ENCODE data around the gene EIF3J.
"Not testable (repeated sequence)": the region's sequence is repeated elsewhere in the genome, so short reads cannot be mapped to it uniquely, and the experiment has no call there.

EIF3J gene

GRCh38 chr15:44536962-44537734 lies at the start of gene EIF3J:
Gene EIF3J (plus strand): TSS chr15:44537147. CDS start chr15:44537195, 48 bp downstream.
- peak; percentile 97 for DNase-seq

GRCh38 chr15:44489464-44489863 lies 47.5 kb upstream of the EIF3J start:
- no peak for DNase-seq

GRCh38 chr15:44490622-44491021 lies 46.3 kb upstream of the EIF3J start:
- DNase-seq = no peak

GRCh38 chr15:44492040-44492439 lies 44.9 kb upstream of the EIF3J start:
- DNase-seq = no peak

DNA sequence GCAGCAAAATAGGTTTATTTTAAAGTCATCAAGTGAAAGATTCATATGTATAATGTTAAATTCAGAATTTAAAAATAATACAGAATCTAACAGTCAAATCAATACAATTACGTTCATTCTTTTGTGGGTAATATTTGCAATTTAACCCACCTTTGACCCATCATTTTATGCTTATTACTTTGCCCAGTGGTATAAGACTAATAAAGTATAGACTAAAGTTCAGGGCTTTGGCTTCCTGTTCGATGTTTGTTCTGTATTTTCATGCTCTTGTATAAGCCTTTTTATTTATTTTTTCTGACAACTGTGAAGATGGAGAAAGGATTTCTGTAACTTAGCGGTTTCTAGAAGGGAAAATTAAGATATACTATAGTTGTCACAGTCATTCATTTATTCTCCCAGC lies 44.3 kb upstream of the EIF3J start:
- no peak for DNase-seq

GRCh38 chr15:44495562-44495961 lies 41.4 kb upstream of the EIF3J start:
- no peak for DNase-seq

- no peak for DNase-seq
Measured at GRCh38 chr15:44500555-44500954, 36.4 kb upstream of the EIF3J start.

DNA sequence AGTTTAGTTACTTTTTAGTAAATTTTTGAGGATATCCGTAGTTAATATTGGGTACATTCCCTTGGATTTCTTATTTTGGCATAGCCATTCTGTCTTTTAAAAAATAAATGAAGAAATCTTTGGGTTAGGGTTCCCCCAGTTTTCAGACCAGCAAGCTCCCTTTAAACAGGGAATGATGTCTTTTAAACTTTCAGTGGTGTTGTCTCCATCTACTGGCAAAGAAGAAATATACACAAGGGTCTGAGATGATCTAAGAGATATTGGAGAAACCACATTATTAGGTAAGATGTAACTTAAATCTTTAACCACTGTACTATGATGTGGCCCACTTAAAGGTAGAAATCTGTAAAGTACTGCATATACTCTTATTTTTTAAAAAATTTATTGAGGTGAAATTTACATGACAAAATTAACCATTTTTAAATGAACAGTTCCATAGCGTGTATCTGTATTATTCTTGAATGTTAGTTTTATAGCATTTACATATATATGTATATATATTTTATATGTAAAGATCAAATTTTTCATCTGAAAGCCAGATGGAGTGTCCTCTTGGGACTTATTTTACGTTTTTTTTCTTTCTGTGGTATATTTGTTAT lies 35.1 kb upstream of the EIF3J start:
- peak; percentile 44 for DNase-seq

DNA sequence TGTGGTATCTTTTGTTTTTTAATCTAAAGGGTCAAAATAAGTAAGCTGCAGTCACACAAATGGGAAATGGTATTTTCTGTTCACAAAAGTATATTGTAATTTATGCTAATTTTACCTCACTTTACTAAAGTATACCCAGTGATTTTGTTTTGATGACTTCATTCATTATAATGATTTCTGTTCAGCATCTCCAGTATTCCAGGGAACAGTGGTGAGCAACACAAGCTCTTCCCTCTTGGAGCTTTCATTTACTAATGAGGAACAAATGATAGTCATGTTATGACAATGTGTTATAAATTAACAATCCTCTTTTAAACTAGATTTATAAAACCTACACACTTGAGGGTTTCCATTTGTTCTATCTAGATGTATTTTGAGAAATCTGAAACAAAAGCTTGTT lies 20.5 kb upstream of the EIF3J start:
- DNase-seq = no peak

DNA sequence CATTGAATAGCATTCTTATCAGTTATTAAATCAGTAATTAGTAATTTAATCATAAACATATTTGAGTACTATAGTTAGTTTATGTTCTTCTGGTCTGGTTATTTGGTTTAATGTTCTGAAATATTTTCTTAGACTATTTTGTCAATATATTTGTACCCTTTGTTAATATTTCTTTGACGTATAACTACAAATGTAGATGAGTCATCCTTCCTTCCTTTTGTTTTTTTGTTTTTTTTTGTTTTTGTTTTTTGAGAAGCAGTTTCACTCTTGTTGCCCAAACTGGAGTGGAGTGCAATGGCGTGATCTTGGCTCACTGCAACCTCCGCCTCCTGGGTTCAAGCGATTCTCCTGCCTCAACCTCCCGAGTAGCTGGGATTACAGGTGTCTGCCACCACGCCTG lies 17.4 kb upstream of the EIF3J start:
- no peak for DNase-seq

DNA sequence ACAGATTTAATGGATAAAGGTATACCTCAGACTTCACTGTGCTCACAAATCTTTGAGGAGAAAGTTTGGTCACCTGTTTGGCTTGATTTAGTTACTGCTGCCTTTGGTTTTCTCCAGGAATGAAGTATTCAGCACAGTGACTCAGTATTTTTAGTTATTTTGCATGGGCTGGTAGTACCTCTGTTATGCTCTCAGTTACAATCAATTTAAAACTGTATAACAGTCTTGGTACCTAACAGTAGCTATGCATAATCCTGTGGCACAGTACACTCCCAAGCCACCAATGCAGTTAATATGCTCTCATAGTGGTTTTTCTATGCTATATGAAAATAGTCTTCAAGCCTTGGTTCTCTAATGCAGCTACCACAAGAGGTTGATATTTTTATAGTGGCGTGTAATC lies 11.9 kb upstream of the EIF3J start:
- DNase-seq = no peak

- DNase-seq = no peak
Measured at GRCh38 chr15:44527241-44527640, 9.7 kb upstream of the EIF3J start.

DNA sequence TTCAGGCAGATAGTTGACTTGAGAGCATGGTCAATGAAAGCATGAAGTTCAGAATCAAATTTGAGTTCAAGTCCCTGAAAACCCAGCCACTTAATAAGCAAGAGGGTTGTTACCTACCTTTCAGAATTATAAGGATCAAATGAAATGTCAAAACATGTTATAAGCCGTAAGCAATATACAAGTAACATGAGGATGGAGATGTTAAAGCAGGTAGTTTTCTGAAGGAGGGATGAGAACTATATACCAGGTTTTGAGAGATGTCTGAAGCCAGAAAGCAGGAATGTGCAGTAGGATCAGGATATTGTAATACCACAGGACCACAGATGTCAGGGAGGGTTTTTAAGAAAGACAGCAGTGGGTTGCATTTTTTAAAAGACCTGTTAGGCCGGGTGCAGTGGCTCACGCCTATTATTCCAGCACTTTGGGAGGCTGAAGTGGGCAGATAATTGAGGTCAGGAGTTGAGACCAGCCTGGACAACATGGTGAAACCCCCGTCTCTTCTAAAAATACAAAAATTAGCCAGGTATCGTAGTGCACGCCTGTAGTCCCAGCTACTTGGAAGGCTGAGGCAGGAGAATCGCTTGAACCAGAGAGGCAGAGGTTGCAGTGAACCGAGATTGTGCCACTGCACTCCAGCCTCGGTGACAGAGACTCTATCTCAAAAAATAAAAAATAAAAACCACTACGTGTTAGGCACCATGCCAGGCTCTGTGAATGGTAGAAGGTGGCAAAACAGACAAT lies 6.9 kb upstream of the EIF3J start:
- no peak for DNase-seq

DNA sequence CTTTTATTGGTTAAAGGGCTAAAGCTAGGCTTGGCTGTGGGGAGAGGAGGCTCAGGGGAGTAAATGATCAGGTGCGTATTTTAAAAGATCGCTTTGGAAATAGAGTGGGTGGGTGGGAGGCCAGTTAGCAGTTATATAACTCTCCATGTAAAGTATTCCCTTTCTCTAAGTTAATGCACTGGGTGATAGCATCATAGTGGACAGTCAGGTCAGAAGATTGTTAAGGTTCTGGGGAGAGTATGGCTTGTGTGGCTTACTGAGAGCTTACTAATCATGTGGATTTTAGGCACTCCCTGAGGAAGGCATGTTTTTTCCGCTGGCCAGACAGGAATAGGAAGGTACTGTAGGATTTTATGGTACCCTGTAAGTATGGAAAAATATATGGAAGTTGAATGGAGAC lies 6.3 kb upstream of the EIF3J start:
- no peak for DNase-seq

DNA sequence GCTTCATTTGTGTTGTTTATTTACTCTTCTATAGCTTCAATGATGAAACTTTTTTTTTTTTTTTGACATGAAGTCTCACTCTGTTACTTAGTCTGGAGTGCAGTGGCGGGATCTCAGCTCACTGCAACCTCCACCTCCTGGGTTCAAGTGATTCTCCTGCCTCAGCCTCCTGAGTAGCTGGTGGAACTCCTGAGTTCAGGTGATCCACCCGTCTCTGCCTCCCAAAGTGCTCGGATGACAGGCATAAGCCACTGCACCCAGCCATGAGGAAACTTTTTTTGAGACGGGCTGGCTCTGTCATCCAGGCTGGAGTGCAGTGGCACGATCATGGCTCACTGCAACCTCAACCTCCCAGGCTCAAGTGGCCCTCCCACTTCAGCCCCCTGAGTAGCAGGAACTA lies 4.7 kb upstream of the EIF3J start:
- DNase-seq = not testable (repeated sequence)

DNA sequence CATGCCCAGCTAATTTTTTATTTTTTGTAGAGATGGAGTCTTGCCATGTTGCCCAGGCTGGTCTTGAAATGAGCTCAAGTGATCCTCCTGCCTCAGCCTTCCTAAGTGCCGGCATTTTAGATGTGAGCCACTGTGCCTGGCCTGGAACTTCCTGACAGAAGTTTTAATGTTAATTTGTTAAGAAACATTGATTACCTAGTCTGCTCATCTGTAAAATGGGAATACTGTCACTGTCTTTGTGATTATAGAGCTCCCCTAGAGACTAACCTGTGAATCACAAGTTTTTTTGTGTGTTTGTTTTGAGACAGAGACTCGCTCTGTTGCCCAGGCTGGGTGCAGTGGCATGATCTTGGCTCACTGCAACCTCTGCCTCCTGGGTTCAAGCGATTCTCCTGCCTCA lies 4.3 kb upstream of the EIF3J start:
- DNase-seq = no peak

GRCh38 chr15:44535092-44535491 lies 1.9 kb upstream of the EIF3J start:
- DNase-seq = no peak

GRCh38 chr15:44535523-44536301 lies 1.2 kb upstream of the EIF3J start:
- DNase-seq = peak; percentile 26

DNA sequence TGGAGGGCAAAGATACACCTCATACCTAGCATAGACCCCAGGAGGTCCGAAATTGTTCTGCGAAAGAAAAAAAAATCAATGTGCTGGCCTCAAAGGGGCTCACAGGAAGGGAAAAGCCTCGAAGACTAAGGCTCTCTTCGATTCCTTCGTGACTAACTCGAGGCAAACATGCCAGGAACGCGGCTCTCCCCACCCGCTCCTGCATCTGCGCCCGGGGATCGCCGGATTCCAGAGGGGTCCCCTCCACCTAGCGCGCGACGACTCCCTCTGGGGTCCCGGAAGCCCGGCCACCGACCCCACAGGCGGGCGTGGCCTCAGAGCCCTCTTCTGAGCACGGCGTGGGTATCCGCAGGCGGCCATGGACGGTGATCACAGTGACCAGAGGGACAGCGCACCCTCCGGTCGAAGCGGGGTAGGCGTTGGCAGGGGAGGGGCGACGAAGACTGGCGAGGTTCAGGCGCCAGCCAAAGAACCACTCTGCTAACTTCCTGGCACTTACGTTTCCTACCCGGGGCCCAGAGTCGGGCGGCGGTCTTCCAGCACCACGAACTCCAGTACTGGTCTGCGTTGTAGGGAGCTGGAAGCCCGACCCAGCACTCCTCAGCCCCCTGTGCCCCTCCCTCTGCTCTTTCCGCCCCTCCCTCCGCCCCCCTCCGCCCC lies 515 bp upstream of the EIF3J start:
- no peak for DNase-seq

GRCh38 chr15:44537735-44538240 lies 841 bp downstream of the EIF3J start:
- peak; percentile 46 for DNase-seq

GRCh38 chr15:44541282-44541958 lies 4.5 kb downstream of the EIF3J start:
- DNase-seq = no peak

GRCh38 chr15:44542596-44542995 lies 5.6 kb downstream of the EIF3J start:
- DNase-seq = no peak
